Measurements from ENCODE around the gene ANKRD33.
A peak's percentile ranks its signal among the peaks of the same experiment; 100 is the strongest.

The ANKRD33 gene

DNA sequence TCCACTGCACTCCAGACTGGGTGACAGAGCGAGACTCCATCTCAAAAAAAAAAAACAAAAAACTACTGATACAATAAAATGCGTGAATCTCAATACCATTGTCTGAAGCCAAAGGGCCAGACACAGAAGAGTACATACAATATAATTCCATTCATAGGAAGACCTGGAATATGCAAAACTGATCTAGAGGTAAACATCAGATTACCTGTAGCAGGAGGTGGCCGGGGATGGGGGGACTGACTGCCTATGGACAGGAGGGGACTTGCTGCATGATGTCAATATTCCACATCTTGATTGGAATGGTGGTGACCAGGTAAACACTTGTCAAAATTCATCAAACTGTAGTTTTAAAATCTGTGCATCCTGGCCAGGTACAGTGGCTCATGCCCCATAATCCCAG, 26.9 kb upstream of the ANKRD33 start:
- no peak for DNase-seq (ENCODE audit: low spot score)

DNA sequence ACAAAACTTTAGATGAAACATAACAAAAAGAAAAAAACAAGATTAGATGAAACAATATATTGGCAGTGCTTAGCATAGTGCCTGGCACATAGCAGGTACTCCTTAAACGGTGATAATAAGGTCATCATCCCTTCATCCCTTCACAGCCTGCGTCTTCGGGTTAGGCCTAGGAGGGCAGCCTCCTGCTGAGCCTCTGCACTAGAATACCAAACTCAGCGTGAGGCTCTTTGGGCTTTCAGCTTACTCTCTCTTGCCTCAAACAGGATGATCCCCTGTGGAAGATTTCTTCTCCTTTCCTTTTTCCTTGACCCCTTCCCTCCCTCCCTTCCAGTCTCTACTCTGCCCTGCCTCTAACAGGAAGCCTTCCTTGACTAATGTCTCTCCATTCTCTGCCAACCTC, 25.0 kb upstream of the ANKRD33 start:
- peak; percentile 33 for DNase-seq (ENCODE audit: low spot score)

DNA sequence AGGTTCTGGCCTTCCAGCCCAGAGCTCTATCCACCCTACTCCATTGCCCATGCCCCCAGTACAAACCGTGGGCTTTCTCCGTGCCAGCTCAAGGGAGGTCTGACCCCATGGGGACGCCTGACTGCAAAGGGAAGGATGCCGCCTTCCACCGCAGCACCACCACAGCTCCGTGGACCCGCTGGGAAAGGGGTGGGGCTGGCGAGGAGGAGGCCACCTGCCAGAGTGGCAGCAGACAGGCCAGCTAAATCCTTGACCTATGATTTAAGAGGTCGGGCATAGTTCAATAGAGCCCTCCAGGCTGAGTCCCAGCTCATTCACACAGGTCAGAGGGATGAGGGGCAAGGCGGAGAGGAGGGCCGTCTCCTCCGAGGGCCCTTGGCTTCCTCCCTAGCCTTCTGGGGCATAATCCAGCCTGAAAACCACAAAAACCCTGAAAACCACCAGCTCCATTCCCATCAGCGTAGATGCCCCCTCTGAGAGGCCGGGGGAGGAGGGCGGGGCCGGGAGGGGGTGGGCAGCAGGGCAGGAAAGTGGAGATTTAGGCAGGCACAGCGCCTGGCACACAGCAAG, 24.5 kb upstream of the ANKRD33 start:
- peak; percentile 54 for DNase-seq (ENCODE audit: low spot score)

DNA sequence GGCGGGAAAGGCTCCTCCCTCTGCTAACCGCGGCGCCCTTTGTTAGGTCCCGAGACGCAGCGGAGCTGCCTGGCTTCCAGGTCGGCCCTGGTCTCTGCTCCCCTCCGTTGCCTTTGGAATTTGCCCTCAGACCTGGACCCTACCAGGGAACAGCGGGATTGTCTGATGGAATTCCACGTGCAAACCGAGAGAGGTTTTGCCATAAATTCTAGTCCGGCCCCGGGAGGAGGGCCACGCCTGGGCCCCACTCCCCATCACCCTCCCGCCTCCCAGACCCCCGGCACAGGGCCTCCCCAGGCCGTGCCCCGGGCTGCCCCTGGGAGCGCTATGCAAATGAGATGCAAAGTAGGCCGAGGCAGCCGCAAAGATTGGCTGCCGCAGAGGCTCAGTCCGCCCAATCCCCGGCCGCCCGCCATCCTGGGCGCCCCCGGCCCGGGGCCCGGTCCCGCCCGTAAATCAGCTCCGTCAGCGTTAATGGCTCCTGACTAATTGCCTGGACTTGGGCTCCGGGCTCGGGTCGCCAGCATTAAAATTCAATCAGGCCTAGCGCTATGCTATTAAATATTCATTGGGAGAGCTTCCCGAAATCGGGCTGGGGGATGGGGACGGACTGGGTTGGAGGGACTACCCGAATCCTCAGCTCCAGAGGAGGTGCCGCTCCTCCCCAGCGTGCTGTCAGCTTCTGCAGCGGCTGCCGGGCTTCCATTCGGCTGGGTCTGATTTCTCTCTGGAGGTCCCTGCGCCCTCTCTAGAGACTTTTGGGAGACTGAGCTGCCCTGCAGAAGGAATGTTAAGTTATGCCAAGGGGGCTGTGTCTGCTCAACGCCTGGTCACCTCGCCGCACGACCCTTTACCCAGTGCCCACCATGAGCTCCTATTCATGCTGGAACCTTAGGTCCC, 23.7 kb upstream of the ANKRD33 start:
- peak; percentile 84 for DNase-seq (ENCODE audit: low spot score)

DNA sequence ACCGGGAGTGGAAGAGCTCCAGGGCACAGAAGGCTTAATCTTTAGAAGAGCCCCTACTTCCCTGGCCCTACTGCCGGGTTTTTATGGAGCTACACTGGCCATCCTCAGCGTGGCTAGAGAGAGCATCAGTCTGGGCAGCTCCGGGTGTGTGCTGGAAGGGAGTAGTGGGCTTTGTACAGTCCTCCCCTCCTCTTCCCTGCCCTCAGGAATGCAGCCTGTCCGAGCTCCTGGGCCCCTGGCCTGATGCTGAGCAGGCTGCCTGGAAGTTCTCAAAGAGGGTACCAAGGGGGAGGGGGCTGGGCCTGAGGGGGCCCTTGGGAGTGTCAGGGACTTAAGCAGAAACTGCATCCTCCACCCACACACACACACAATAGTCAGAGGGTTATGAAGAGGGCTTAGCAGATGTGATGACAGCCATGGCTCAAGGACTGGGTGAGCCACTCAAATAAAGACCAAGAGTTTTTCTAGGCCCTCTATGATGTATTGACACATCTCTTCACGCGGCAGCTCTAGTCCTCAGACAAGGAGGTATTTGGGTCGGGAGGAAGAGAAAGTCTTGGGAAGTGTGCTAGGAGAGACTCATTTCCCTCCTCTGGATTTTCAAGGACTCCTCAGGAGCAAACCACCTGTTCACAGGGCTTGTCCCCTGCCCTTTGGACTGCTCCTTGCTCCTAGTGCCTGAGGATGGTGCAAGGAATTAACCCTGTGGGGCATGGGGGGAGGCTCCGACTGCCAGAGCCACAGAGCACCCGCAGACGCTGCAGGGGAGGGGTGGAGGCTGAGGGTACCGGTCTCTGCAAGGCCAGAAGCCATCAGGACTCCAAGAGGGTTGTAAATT, 22.9 kb upstream of the ANKRD33 start:
- DNase-seq (ENCODE audit: low spot score), result peak; percentile 70

DNA sequence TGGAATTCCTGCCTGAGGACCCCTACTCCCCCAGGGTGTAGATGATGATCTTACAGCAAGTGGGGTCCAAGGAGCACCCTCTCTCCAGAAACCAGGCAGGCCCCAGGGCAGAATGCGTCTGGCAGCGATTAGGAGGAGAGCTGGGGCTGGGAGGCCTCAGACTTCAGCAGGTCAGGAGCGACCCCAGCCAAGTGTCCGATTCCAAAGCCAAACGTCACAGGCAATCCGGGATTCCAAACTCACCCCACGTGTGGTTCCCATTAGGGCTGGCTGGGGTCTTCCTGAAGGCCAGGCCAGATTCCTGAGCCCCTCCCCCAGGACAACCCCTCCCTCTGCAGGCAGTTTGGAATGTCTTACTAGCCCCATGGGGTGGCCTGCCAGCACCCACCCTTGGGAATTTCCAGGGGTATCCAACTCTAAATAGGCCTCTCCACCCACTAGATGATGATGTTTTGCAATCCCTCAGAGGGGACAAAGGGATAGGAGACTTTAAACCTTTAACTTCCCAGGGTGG, 22.1 kb upstream of the ANKRD33 start:
- DNase-seq (ENCODE audit: low spot score), result peak; percentile 69

DNA sequence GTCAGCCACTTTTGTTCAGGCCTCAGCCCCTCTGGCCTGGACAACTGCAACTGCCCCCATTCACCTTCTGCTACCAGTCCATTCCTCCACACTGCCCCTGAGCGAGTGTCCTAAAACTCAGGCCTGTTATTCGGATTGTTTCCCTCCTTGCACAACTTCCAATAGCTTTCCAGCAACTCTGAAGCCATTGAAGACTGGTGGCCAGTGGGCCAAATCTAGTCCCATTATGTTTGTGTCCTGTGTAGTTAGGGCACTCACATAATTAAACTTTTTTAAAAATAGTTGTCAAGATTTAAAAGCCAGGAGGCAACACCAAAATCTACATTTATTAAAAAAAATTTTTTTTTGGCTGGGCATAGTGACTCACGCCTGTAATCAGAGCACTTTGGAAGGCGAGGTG, 21.6 kb upstream of the ANKRD33 start:
- no peak for DNase-seq (ENCODE audit: low spot score)

DNA sequence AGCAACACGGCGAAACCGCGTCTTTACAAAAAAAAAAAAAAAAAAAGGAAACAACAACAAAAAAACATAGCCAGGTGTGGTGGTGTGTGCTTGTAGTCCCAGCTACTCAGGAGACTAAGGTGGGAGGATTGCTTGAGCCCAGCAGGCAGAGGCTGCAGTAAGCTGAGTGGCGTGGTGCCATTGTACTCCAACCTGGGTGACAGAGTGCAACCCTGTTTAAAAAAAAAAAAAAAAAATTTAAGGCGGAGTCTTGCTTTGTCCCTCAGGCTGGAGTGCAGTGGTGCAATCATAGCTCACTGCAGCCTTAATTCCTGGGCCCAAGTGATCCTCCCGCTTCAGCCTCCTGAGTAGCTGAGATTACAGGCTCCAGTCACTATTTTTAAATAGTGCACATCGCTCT, 21.1 kb upstream of the ANKRD33 start:
- no peak for DNase-seq (ENCODE audit: low spot score)

DNA sequence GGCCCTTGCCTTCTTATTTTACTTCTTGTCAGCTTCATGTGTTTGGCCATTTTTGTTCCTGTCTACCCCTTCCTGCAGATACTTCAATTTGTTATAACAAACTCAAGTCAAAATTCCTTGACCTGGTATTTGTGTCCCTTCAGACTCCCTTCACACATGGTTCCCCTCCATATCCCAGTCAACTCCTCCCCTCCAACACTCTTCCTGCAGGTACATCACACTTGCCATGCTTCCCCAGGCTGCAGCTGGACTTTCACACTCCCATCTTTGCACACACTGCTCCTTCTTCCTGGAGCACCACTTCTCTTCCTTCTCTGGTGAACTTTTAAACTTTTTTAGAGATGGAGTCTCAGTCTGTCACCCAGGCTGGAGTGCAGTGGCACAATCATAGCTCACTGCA, 20.5 kb upstream of the ANKRD33 start:
- no peak for DNase-seq (ENCODE audit: low spot score)

DNA sequence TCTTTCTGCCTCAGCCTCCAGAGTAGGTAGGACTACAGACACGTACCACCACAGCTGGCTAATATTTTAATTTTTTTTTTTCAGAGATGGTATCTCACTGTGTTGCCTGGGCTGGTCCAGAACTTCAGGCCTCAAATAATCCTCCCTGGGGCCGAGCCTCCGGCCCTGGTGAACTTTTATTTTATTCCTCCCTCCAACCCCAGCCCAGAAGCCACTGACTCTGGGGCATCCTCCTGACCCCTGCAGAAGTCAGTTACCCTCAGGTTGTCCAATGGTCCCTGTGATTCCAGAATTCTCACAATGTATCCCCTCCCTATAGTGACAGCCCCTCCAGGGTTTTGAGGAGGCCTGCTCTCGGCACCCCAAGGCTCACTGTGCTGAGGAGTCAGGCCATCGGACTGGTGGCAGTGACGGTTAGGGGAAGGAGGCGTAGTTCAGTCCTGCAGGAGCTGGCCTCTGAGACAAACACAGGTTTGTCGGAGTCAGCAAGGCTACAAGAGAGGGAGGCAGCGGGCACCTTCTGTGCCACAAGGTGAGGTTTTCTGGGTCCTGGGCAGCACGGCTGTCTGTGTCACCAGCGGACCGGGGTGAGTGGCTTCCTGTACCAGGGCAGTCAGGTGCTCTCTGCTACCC, 20.0 kb upstream of the ANKRD33 start:
- no peak for DNase-seq (ENCODE audit: low spot score)

DNA sequence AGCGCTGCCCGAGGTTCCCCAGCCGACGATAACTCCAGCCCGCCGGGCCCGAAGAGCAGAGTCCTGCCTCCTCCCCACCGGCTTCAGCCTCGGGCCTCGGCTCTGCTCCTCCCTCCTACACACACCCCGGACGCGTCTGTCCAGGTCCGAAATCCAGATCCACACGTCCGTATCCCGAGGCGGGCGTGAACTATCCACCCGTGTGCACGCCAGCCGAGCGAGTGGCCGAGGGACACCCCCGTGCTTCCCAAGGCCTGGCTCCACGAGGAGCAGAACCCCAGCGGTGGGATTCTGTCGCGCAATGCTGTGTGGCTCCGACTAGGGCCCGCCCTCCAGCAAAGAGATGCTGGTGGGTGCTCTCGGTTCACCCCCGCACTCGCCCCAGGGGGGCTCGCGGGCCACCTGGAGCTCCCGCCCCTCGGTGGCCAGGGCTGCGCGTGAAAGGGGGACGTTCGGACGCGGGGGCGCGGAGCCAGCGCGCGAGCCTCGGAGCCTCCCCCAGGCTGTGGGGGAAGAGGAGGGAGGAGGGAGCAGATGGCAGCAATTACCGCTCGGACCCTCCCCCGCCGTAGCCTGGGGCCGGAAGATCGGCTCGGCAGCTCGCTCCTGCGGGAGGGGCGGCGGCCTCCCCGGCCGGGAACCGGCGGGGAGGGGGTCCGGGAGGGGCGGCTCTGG, 18.9 kb upstream of the ANKRD33 start:
- DNase-seq (ENCODE audit: low spot score), result no peak

DNA sequence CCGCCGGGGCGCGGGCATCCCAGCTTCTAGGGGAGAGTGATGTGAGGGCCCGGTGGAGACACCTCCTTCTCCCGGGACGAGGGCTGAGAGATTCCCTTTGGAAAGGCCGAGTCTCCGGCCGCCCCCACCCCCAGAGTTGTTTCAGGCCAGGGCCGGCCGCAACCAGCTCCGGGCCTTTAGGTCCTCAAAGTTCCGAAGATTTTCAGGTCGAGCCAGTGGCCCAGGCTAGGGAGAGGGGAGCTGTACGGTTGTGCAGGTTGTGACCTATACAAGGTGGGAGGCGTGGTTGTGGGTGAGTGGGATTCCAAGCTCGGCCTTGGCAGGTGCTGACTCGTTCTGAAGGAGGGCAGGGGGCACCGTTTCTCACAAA, 18.4 kb upstream of the ANKRD33 start:
- DNase-seq (ENCODE audit: low spot score), result peak; percentile 33

DNA sequence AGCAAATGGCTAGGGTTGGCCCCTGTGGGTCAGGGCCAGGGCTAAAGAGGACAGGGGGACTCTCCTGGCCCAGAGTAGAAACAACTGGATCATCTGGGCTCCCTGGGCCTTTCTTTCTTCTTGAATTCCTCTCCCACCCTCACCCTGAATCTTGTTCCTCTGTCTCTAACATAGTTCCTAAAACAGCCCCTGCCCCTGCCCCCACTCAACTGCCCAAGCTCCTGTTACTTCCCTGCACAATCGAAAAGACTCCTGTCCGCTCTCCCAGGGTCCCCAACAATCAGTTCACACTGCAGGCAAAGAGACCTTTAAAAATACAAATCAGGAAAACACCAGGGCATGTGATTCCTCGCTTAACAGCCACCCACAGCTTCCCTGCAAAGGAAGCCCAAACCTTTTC, 18.0 kb upstream of the ANKRD33 start:
- DNase-seq (ENCODE audit: low spot score), result no peak

DNA sequence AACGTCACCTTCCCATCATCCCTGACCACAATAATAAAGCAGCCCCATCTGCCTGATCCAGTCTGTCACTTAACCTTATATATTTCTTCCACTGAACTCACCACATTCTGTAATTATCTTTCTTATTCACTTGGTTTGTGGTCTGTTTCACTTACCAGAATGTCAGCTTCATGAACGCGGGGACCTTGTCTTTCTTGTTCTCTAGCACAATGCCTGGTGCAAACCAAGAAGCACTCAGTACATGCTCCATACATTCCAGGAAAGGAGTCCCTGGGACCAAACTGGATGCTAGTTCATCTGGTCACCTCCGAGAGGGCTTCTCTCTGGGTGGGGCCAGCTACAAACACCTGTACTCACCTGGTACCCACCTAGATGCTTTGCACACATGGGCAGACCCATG, 17.4 kb upstream of the ANKRD33 start:
- no peak for DNase-seq (ENCODE audit: low spot score)

DNA sequence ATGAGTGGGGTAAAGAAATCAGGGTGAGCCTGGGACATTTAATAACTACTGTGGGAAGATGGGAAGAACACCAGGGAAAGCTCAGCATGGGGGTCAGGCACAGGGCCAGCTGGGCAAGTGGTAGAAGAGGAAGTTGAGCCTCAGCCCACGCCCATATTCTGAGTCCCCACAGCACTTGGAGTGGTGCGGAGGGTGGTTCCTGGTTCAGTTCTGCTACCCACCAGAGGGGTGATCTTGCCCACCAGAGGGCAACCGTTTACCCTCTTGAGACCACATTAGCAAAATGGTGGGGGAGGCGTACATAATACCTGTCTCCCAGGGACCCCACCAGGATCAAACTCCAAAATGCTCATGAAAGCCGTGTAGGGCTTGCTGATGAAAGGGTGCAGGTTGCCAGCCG, 16.8 kb upstream of the ANKRD33 start:
- DNase-seq (ENCODE audit: low spot score), result no peak

DNA sequence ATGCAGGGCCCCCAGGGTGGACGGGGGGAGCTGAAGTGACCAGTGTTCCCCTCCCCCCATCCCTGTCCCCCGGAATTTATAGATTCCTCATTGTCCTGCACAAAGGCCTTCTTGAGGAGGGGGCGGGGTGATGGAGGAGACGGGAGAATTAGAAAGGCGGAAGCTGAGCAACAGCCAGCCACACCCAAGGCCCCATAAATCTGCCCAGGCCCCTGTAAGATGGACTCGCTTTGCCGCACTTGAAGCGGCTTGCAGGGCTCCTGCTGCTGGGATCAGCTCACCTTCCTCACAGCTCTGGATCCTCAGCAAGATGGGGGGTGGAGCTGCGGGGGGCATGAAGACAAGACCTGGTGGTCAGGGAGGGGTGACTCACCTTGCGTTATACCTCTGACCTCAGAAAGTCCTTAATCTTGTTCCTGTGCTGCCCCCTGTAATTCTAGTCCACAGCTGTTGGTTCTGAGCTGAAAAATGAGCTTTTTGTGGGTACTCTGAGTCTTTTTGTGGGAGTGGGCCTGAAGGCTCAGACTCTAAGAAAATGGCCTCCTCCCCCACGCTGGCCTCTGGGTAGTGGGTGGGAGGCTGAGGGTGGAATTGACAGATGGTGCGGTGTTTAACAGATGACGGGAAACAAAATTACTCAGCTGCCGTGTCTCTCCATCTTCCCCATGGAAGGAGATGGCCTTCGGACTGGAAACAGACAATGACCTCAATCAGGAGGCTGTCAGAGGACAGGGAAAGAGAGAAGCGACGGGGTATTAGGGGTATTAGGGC, 15.8 kb upstream of the ANKRD33 start:
- DNase-seq (ENCODE audit: low spot score), result no peak

DNA sequence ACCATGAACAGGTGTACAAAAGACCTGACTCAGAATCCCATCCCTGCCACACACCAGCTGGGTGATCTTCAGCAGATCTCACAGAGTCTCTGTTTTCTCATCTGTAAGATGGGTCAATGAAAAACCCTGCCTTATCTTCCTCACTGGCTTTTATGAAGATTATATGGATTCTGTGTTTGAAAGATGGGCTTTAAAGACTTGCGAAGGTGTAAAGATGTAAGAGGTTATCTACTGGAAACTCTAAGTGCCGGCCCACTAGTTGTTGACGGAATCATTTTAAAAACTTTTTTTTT, 15.3 kb upstream of the ANKRD33 start:
- no peak for DNase-seq (ENCODE audit: low spot score)

DNA sequence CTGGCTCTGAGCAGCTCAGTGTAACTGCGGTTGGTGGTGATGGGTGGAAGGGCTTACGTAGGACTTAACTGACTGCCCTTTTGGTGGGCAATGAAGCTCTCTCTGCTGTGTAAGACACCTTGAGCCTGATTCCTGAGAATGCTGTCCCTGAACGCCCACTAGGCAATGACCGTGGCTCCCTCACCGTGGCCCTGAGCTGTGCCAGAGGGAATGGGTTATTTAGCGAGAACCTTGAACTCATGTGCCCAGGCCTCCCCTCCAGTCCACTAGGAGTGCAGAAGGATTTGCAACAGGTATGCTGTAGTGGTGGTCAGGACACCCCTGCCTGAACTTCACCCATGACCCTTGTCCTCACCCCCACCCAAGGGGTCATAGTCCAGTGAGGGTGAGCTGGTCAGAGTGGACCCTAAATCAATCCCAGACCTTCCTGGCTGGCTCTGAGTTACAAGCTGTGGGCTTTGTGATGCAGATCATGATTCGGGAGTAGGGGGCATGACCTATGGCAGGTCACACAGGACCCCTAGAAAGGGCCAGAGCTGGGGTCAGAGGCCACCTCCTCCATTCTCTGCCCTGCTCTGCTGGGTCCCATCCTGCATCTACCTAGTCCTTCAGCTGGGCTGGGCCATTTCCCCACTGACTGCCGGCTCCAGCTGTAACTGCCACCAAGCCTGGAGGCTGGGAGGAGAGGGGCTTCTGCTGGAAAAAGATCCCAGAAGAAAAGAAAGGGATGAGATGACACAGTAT, 14.5 kb upstream of the ANKRD33 start:
- DNase-seq (ENCODE audit: low spot score), result no peak

DNA sequence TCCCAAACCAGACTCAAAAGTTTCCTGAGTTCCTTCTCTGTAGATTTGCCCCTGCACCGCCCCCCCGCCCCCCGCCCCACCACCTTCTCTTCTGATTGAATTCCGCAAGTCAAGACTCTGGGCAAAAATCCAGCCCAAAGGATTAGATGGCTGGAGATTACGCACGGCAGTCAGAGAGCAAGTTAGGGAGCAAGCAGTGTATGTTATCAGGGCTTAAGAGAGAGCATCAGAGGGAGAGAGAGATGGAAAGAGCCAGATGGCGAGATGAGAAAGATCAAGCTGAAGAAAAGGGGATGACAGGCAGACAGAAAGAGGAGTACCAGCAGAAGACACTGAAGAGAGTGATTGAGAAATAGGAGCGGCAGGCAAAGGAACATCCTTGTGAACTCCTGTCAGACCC, 13.9 kb upstream of the ANKRD33 start:
- DNase-seq (ENCODE audit: low spot score), result no peak

DNA sequence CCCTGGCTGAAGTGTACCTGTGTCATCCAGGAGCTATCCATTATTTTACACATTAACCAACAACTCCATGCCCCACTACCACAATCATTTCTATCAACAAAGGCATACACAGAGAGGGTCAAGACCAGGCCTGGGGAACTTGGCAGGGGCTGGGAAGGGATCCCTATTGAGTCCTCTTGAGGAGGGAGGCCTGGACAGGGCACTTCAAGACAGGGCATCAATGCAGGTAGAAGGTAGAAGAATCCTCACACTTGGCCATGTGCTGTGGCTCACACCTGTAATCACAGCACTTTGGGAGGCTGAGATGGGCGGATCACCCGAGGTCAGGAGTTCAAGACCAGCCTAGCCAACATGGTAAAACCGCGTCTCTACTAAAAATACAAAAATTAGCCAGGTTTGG, 13.4 kb upstream of the ANKRD33 start:
- DNase-seq (ENCODE audit: low spot score), result no peak
